ENCODE measurements around the gene PRORP.
A peak's percentile ranks its signal among the peaks of the same experiment; 100 is the strongest.
"Not testable (repeated sequence)": the region's sequence is repeated elsewhere in the genome, so short reads cannot be mapped to it uniquely, and the experiment has no call there.

PRORP gene

DNA sequence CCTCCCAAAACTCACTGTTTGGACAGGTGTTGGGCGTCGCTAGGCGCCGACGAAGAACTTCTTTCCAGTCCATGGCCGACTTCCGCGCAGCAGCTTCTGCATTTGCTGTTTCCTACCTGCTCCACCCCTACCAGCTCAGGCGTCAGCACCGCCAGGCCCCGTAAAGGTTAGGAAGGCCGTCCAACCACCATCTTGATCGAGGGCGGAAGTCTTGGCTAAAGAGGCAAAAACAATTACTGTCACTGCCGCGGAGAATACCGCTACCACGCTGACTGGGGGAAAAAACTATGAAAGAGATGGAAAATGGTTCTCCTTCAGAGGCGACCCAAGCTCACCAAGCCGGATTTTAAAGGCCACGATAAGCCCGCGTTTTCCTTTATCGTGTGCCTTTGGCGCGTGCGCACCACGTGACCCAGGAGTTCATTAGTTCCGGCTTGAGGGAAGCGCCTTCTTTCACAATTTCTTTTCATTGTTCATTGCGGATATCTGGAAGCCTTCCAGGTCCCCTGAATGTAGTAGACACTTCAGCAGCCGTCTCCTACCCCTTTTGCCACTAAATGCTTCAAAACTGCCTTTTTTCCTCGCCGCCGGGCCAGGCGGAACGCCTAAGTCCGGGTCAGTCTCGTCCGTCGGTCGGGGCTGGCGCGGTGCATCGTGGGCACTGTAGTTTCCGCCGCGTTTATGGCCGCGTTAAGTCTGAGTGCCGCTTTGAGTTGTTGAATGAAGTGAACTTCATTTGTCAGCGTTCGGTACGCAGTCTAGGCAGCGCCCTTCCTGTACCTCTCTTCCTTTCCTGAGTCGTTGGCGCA, at the start of gene PRORP, which contains the start of gene PPP2R3C:
TSS of gene PRORP (plus strand) at position 666 of the 809 bp plus-strand sequence. CDS start 694 bp downstream, outside the sequence.
TSS of gene PPP2R3C (minus strand) at position 104 of the 809 bp plus-strand sequence. CDS start at position 73, 31 bp downstream.
- ATAC-seq (peak; percentile 94), DNase-seq (peak; percentile 85 to 87)
- peaks cover 61% of the 10 kb centered on the region for H3K4me1 Mint-ChIP-seq
- no peaks in the 10 kb centered on the region for H3K9me3 Mint-ChIP-seq
- H3K27ac Mint-ChIP-seq, result peak within 1 kb of the TSS; percentile 99 to 100
- no peaks in the 10 kb centered on the region for H3K27me3 Mint-ChIP-seq
- peak within 1 kb of the TSS; percentile 95 to 96 for H3K4me3 Mint-ChIP-seq

DNA sequence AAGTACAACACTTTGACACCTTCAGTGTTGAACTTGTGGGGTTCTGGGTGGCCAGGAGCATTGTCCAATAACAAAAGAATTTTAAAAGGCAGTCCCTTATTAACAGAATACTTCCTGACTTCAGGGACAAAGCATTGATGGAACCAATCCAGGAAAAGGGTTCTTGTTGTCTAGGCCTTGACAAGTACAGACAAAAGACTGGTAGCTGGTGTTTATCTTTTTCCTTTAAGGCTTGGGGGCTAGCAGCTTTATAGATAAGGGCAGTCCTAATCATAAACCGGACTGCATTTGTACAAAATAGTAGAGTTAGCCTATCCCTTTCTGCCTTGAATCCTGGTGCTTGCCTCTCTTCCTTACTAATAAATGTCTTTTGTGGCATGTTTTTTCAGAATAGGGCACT, 48.9 kb upstream of the PRORP start:
- H3K9me3 Mint-ChIP-seq, result no peaks in the 10 kb centered on the region
- no peak for DNase-seq

GRCh38 chr14:35078082-35078481, 44.3 kb upstream of the PRORP start:
- no peaks in the 10 kb centered on the region for H3K9me3 Mint-ChIP-seq
- H3K27me3 Mint-ChIP-seq, result no peaks in the 10 kb centered on the region
- no peak overlapping the region for H3K27ac Mint-ChIP-seq
- ATAC-seq, result no peak
- no peak overlapping the region for H3K4me3 Mint-ChIP-seq
- DNase-seq, result no peak
- H3K4me1 Mint-ChIP-seq, result no peaks in the 10 kb centered on the region

More for the DNA sequence above, 48.9 kb upstream of the PRORP start:
- Mint-ChIP-seq H3K27ac (peak overlapping the region in 1 of 2 donors; percentile 55), H3K27me3 (no peaks in the 10 kb centered on the region), H3K4me3 (no peak overlapping the region), H3K4me1 (no peaks in the 10 kb centered on the region)
- ATAC-seq, result no peak

DNA sequence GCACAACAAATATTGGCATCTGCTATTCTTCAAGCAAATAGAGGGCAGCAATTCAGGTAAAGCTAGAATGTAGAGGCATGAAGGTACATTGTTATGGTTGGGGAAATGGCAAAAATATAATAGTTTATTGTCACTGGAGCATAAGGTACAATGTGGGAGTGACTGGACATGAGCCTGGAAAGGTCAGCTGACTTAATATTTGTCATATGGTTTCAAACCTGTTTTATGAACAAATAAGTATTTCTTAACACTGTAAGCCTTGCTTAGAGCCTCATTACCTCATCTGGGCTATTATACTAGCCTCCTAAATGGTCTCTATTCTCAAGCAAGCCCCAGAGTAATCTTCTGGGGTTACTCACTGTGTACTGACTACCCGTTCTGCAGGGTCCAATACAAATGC, 42.6 kb upstream of the PRORP start:
- H3K9me3 Mint-ChIP-seq, result no peaks in the 10 kb centered on the region
- H3K27me3 Mint-ChIP-seq, result no peaks in the 10 kb centered on the region
- H3K4me1 Mint-ChIP-seq, result no peaks in the 10 kb centered on the region
- no peak overlapping the region for H3K4me3 Mint-ChIP-seq
- ATAC-seq (no peak), DNase-seq (no peak)
- H3K27ac Mint-ChIP-seq, result no peak overlapping the region

GRCh38 chr14:35083530-35084150, 38.7 kb upstream of the PRORP start:
- Mint-ChIP-seq H3K27me3 (no peaks in the 10 kb centered on the region), H3K4me1 (no peaks in the 10 kb centered on the region), H3K4me3 (no peak overlapping the region), H3K27ac (no peak overlapping the region), H3K9me3 (no peaks in the 10 kb centered on the region)
- DNase-seq (no peak), ATAC-seq (no peak)

DNA sequence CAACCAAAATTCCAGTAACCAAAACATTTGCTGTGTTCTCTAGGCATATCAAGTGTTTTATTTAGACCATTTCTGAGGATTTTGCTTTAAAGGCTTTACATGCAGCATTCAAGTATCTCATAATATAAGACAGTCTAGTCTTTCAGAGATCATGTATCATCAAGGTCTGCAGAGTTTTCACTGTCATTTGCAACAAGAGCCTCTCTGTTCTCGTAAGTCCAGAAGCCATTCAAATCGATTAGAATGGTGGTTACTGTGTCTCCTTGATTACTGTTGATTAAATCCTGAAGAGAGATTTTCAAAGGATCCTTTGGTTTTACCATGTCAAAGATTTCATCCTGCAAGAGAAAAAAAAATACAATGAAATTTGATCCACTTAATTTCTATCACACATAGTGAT, 36.9 kb upstream of the PRORP start:
- ATAC-seq (no peak), DNase-seq (no peak)
- H3K27ac Mint-ChIP-seq, result peak overlapping the region in 1 of 2 donors; percentile 80
- no peak overlapping the region for H3K4me3 Mint-ChIP-seq
- no peaks in the 10 kb centered on the region for H3K4me1 Mint-ChIP-seq
- H3K27me3 Mint-ChIP-seq, result no peaks in the 10 kb centered on the region
- no peaks in the 10 kb centered on the region for H3K9me3 Mint-ChIP-seq

DNA sequence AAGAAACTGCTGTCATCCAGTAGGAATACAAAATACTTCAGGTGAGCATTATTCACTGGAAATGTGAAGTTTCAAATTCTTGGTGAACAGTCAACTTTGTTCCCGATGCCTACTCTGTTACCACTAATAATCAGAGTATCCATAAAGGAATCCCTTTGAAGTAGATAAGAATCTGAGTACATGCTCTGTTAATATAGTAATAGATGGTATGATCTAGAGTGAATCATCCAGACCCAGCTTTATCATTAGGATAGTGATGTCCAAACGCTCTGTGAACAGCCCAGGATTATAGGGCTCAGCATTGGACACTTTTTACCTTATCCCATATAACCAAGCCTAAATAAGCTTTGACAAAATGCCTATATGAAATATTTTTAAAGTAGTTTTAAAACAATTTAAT, 33.8 kb upstream of the PRORP start:
- Mint-ChIP-seq H3K27me3 (no peaks in the 10 kb centered on the region), H3K27ac (peak overlapping the region in 1 of 2 donors; percentile 10), H3K4me1 (no peaks in the 10 kb centered on the region), H3K4me3 (no peak overlapping the region), H3K9me3 (no peaks in the 10 kb centered on the region)
- ATAC-seq (no peak), DNase-seq (no peak)

DNA sequence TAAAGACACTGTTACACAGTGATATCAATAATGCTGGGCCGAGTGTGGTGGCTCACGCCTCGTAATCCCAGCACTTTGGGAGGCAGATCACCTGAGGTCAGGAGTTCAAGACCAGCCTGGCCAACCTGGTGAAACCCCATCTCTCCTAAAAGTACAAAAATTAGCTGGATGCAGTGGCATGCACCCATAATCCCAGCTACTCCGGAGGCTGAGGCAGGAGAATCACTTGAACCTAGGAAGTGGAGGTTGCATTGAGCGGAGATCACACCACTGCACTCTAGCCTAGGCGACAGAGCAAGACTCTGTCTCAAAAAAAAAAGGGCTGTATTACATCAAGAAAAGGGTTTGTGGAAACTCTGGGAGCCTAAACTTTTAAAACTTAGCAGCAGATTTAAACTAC, 27.7 kb upstream of the PRORP start:
- not testable (repeated sequence) for H3K9me3 Mint-ChIP-seq, DNase-seq, H3K4me1 Mint-ChIP-seq, H3K27me3 Mint-ChIP-seq, H3K4me3 Mint-ChIP-seq, ATAC-seq
- H3K27ac Mint-ChIP-seq, result peak overlapping the region; percentile 48 to 79

DNA sequence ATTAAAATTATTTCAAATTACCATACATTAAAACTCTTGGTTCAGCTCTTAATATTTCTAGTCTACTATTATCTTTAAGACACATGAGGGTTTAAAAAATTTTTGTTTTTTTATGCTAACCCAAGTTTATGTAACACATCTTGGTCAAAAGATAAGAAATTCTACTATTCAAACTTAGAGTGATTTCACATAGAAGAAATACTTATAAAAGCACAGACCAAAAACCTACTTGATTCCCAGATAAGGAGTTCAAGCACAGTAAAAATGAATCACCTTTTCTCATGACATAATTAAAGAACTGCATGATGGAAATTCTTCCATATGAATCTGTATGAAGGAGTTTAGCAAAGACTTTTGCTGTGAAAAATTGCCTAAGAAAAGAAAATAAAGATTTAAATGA, 14.5 kb upstream of the PRORP start:
- Mint-ChIP-seq H3K27ac (no peak overlapping the region), H3K4me1 (peaks cover 4% of the 10 kb centered on the region), H3K4me3 (no peak overlapping the region), H3K9me3 (no peaks in the 10 kb centered on the region), H3K27me3 (no peaks in the 10 kb centered on the region)
- DNase-seq, result no peak
- no peak for ATAC-seq

- no peak for DNase-seq
- Mint-ChIP-seq H3K27me3 (no peaks in the 10 kb centered on the region), H3K27ac (peak overlapping the region in 1 of 2 donors; percentile 29), H3K4me1 (peaks cover 13% of the 10 kb centered on the region), H3K9me3 (no peaks in the 10 kb centered on the region), H3K4me3 (no peak overlapping the region)
- ATAC-seq, result no peak
Observed at GRCh38 chr14:35112641-35113040, 9.7 kb upstream of the PRORP start.

DNA sequence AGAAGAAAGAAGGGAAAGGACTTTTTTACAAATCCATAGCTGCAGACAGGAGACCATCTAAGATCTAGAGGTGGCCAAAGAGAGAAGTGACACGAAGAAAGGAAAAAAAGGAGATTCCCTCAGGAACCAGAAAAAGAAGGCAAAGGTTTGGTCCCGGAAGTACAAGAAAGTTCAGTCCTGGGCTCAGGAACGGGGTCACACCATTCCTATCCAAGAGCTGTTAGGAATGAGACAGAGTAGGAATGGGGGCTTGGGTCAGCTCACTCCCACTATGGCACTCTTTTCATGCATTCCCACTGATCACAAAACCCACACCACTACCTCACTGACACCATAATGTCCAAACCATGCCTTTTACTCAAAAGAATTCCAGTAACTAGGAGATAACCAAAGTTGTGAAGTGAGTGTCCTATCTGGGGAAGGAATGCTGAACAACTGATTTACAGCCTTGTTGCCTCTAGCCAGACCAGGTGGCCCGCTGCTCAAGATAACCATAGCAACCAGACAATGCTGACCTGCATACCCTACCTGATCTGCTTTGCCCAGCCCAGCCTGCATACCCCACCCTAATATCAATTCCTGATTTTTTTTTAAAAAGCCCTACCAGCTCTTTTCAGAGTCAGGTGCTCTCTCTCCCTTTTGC, 8.9 kb upstream of the PRORP start:
- H3K4me3 Mint-ChIP-seq, result no peak overlapping the region
- ATAC-seq, result no peak
- H3K9me3 Mint-ChIP-seq, result no peaks in the 10 kb centered on the region
- DNase-seq, result no peak
- H3K27ac Mint-ChIP-seq, result no peak overlapping the region
- H3K27me3 Mint-ChIP-seq, result no peaks in the 10 kb centered on the region
- H3K4me1 Mint-ChIP-seq, result peaks cover 18% of the 10 kb centered on the region

- no peaks in the 10 kb centered on the region for H3K9me3 Mint-ChIP-seq
- H3K27ac Mint-ChIP-seq, result peak overlapping the region in 1 of 2 donors; percentile 55
- ATAC-seq, result no peak
- no peaks in the 10 kb centered on the region for H3K27me3 Mint-ChIP-seq
- no peak for DNase-seq
- H3K4me1 Mint-ChIP-seq, result peaks cover 22% of the 10 kb centered on the region
- no peak overlapping the region for H3K4me3 Mint-ChIP-seq
Observed at GRCh38 chr14:35114036-35114435, 8.3 kb upstream of the PRORP start.

DNA sequence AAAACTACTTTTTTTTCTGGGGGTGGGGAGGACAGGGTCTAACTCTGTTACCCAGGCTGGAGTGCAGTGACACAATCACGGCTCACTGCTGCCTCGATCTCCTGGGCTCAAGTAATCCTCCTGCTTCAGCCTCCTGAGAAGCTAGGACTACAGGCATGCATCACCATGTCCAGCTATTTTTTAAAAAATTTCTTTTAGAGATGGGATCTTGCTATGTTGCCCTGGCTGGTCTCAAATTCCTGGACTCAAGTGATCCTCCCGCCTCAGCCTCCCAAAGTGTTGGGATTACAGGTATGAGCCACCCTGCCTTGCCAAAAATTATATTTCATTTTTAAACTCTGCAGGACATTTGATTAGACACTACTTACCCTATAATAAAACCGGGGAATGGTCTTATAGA, 6.1 kb upstream of the PRORP start:
- no peaks in the 10 kb centered on the region for H3K9me3 Mint-ChIP-seq
- H3K27ac Mint-ChIP-seq, result no peak overlapping the region
- H3K4me1 Mint-ChIP-seq, result peaks cover 39% of the 10 kb centered on the region
- ATAC-seq (no peak), DNase-seq (no peak)
- H3K4me3 Mint-ChIP-seq, result no peak overlapping the region
- no peaks in the 10 kb centered on the region for H3K27me3 Mint-ChIP-seq

- Mint-ChIP-seq H3K27ac (no peak overlapping the region), H3K9me3 (no peaks in the 10 kb centered on the region), H3K4me3 (no peak overlapping the region), H3K4me1 (peaks cover 35% of the 10 kb centered on the region), H3K27me3 (no peaks in the 10 kb centered on the region)
- DNase-seq, result no peak
- ATAC-seq, result no peak
Observed at GRCh38 chr14:35117112-35117511, 5.2 kb upstream of the PRORP start.

- ATAC-seq (no peak), DNase-seq (peak in 1 of 2 donors; percentile 9)
- Mint-ChIP-seq H3K4me1 (peaks cover 62% of the 10 kb centered on the region), H3K9me3 (no peaks in the 10 kb centered on the region), H3K27me3 (no peaks in the 10 kb centered on the region), H3K4me3 (peak overlapping the region; percentile 95 to 96), H3K27ac (peak overlapping the region; percentile 99 to 100)
Observed at GRCh38 chr14:35121026-35121886, 1.1 kb upstream of the PRORP start.
